ENCODE measurements around the gene LRRC28. TPM values are rescaled to one million over a fixed set of nuclear protein-coding genes. Genes with fewer than 3 reads are reported as not detected.

The LRRC28 gene
- total and polyA plus RNA-seq, 10 of the 15 experiments (the other 5 are each of a cell fraction or from before 2014, with no cell fraction given), result 21.3 to 54.9 (median 27.7) TPM

- TF ChIP-seq, protein P1, sequence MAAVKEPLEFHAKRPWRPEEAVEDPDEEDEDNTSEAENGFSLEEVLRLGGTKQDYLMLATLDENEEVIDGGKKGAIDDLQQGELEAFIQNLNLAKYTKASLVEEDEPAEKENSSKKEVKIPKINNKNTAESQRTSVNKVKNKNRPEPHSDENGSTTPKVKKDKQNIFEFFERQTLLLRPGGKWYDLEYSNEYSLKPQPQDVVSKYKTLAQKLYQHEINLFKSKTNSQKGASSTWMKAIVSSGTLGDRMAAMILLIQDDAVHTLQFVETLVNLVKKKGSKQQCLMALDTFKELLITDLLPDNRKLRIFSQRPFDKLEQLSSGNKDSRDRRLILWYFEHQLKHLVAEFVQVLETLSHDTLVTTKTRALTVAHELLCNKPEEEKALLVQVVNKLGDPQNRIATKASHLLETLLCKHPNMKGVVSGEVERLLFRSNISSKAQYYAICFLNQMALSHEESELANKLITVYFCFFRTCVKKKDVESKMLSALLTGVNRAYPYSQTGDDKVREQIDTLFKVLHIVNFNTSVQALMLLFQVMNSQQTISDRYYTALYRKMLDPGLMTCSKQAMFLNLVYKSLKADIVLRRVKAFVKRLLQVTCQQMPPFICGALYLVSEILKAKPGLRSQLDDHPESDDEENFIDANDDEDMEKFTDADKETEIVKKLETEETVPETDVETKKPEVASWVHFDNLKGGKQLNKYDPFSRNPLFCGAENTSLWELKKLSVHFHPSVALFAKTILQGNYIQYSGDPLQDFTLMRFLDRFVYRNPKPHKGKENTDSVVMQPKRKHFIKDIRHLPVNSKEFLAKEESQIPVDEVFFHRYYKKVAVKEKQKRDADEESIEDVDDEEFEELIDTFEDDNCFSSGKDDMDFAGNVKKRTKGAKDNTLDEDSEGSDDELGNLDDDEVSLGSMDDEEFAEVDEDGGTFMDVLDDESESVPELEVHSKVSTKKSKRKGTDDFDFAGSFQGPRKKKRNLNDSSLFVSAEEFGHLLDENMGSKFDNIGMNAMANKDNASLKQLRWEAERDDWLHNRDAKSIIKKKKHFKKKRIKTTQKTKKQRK (IDR thresholded peaks at IDR 0.05; ENCODE audit: low read depth, low read length), result no peak
These were observed 178.4 kb downstream of the LRRC28 start (continued) for GRCh38 chr15:99429681-99430081.

DNA sequence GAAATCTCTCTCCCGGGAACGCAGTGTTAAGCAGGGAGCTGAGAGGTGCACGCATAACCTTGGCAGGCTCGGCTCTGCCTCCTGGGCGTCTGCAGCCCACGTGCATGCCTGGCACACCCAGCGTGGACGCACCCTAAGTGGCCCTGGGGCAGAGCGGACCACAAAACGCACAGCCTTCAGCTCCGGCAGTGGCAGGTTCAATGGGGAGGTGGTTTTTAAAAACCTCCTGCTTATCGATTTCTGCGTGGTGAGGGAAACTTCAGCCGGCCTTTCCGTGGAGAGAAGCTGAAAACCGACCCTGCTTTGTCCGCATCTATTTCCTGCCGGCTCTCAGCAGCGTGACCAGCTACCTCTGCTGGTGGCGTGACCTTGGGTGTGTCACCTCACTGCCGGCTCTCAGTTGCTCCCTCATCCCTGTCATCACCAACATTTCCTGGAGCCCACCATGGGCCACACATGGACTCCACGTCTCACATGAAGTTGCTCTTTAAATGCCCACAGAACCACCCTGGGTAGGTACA is 179.7 kb downstream of the LRRC28 start:
- H3K27ac ChIP-seq (ENCODE audit: control insufficient read depth, insufficient read depth), result no peak overlapping the region
- ChIA-PET CTCF (interaction anchor here (1.4 kb wide), 1 partner anchor 273 kb away, joined by 5 read pairs; no protein-coding TSS in a partner anchor), SMC1A (ENCODE audit: uncharacterized antibody, unreplicated experiment) (interaction anchor here (0.7 to 1.2 kb wide), 3 partner anchors 72 to 273 kb away, joined by 3 read pairs; no protein-coding TSS in a partner anchor), POLR2A (no interaction called here), RAD21 (ENCODE audit: unreplicated experiment) (interaction anchor here (0.8 to 1.1 kb wide), 2 partner anchors 81 to 273 kb away, joined by 3 read pairs; no protein-coding TSS in a partner anchor)
- no peak for TF ChIP-seq STAT1 (conservative IDR thresholded peaks at IDR 0.05)
- TF ChIP-seq IRF3 (IDR thresholded peaks at IDR 0.05), result no peak
- TF ChIP-seq ASH2L (IDR thresholded peaks at IDR 0.05; ENCODE audit: borderline replicate concordance, low read depth), result no peak
- TF ChIP-seq ZBED1 (IDR thresholded peaks at IDR 0.05; ENCODE audit: borderline replicate concordance), result no peak
- WGBS (ENCODE audit: insufficient coverage, insufficient replicate concordance, low lambda C conversion rate, missing lambda C conversion rate), result 68% methylated on average over 22 of the region's 22 CpGs
- H3K79me2 ChIP-seq (ENCODE audit: control insufficient read depth, insufficient read depth, low read length), result no peaks in the 10 kb centered on the region
- FAIRE-seq (no peak), ATAC-seq (no peak), DNase-seq (ENCODE audit: low read depth, low spot score) (no peak)
- no TSS peak for BruUV-seq (replicated peaks)
- H3K4me3 ChIP-seq, result no peak overlapping the region
- no peak overlapping the region for H3K4me2 ChIP-seq (ENCODE audit: control insufficient read depth, insufficient read depth)
- H2AFZ ChIP-seq (ENCODE audit: control insufficient read depth, low read depth, low read length), result no peak overlapping the region
- H4K20me1 ChIP-seq (ENCODE audit: control insufficient read depth, insufficient read depth), result no peaks in the 10 kb centered on the region
- no peaks in the 10 kb centered on the region for H3K36me3 ChIP-seq (ENCODE audit: control insufficient read depth in 2 of 2, insufficient read depth in 2 of 2, low read length in 1 of 2)
- peaks cover 0 to 1% of the 10 kb centered on the region in 2 experiments; a peak in 2 of 4 replicates for H3K27me3 ChIP-seq (replicated peaks in 1 of 2; ENCODE audit: control insufficient read depth in 2 of 2, insufficient read depth in 2 of 2, low read length in 1 of 2)
- H3K9ac ChIP-seq (ENCODE audit: control insufficient read depth, insufficient read depth, low read length), result no peak overlapping the region
- in situ Hi-C loops (cut with MboI), result no loop called here
- no peaks in the 10 kb centered on the region for H3K9me3 ChIP-seq (replicated peaks; ENCODE audit: control insufficient read depth, insufficient read depth, low read length)
- intact Hi-C loops (cut with micrococcal nuclease; ENCODE audit: unreplicated experiment), result no loop called here
- H3K4me1 ChIP-seq (ENCODE audit: control insufficient read depth, insufficient read depth, low read length), result peaks cover 25% of the 10 kb centered on the region
